ENCODE data around the gene MRPL12. TPM values are rescaled to one million over a fixed set of nuclear protein-coding genes. Genes with fewer than 3 reads are reported as not detected.

MRPL12 gene
- total and polyA plus RNA-seq, 2 of the 13 experiments (the other 11 are each of a cell fraction or from before 2014, with no cell fraction given), result 39.1 to 94.1 TPM

- peak; percentile 29 for TF ChIP-seq ZNF407 (CRISPR knock-in tag; IDR thresholded peaks at IDR 0.05; ENCODE audit: not compliant biosample characterization)
- TF ChIP-seq GATA4 (IDR thresholded peaks at IDR 0.05; ENCODE audit: borderline replicate concordance, low read depth), result no peak
- peak; percentile 74 for TF ChIP-seq TGIF2 (CRISPR knock-in tag; IDR thresholded peaks at IDR 0.05)
- peak; percentile 95 for TF ChIP-seq GATAD1 (CRISPR knock-in tag; IDR thresholded peaks at IDR 0.05)
- no peak; the same call in 1 of the 2 replicates for TF ChIP-seq KLF11 (CRISPR knock-in tag; IDR thresholded peaks at IDR 0.05)
- TF ChIP-seq FOXA1 (IDR thresholded peaks at IDR 0.05), result no peak
- TF ChIP-seq FOXA1 (CRISPR knock-in tag; IDR thresholded peaks at IDR 0.05), result 0 out of 2 replicates have a peak, but pooled peaks have one; percentile 11
- TF ChIP-seq THAP9 (CRISPR knock-in tag; IDR thresholded peaks at IDR 0.05; ENCODE audit: borderline replicate concordance), result peak; percentile 35; the same call in 1 of the 2 replicates
- peak; percentile 66; the same call in 1 of the 2 replicates for TF ChIP-seq ZNF704 (CRISPR knock-in tag; IDR thresholded peaks at IDR 0.05; ENCODE audit: borderline replicate concordance)
- TF ChIP-seq KDM6A (CRISPR knock-in tag; IDR thresholded peaks at IDR 0.05; ENCODE audit: low read depth), result no peak
- no peak for TF ChIP-seq PRMT3 (CRISPR knock-in tag; IDR thresholded peaks at IDR 0.05; ENCODE audit: borderline replicate concordance, low read depth)
- TF ChIP-seq ZNF850 (CRISPR knock-in tag; conservative IDR thresholded peaks at IDR 0.05), result no peak
- TF ChIP-seq NFIB (CRISPR knock-in tag; IDR thresholded peaks at IDR 0.05; ENCODE audit: borderline replicate concordance), result no peak
- peak; percentile 52 for TF ChIP-seq BCL6 (CRISPR knock-in tag; IDR thresholded peaks at IDR 0.05)
- no peak for TF ChIP-seq MZF1 (CRISPR knock-in tag; IDR thresholded peaks at IDR 0.05; ENCODE audit: borderline replicate concordance)
- TF ChIP-seq ZNF296 (CRISPR knock-in tag; conservative IDR thresholded peaks at IDR 0.05), result no peak
- peak; percentile 10 for TF ChIP-seq ARNT2 (CRISPR knock-in tag; IDR thresholded peaks at IDR 0.05; ENCODE audit: low read depth)
Measured at GRCh38 chr17:81683584-81684441, 19.4 kb upstream of the MRPL12 start, which contains the start of the genes ARL16 and HGS (continued).

Data from HepG2 (cell line).